ENCODE results near the gene XYLT1.

XYLT1 gene

GRCh38 chr16:17170435-17170834 lies 300.3 kb downstream of the XYLT1 start:
- DNase-seq (ENCODE audit: low spot score) (no peak), ATAC-seq (ENCODE audit: low read depth) (no peak)
- Histone ChIP-seq H3K36me3 (ENCODE audit: low read depth) (no peaks in the 10 kb centered on the region), H3K27me3 (ENCODE audit: insufficient read depth, poor library complexity, severe bottlenecking) (no peaks in the 10 kb centered on the region), H3K9me3 (ENCODE audit: severe bottlenecking) (no peaks in the 10 kb centered on the region), H3K4me3 (ENCODE audit: severe bottlenecking) (no peak overlapping the region), H3K27ac (ENCODE audit: poor library complexity, severe bottlenecking) (no peak overlapping the region), H3K4me1 (ENCODE audit: insufficient read depth, poor library complexity, severe bottlenecking) (peaks cover 17% of the 10 kb centered on the region)
- no peak for TF ChIP-seq CTCF (IDR thresholded peaks at IDR 0.05; ENCODE audit: poor library complexity, severe bottlenecking)

- no peak for ATAC-seq (ENCODE audit: low read depth)
- Histone ChIP-seq H3K9me3 (ENCODE audit: severe bottlenecking) (no peaks in the 10 kb centered on the region), H3K27me3 (ENCODE audit: insufficient read depth, poor library complexity, severe bottlenecking) (no peaks in the 10 kb centered on the region), H3K27ac (ENCODE audit: poor library complexity, severe bottlenecking) (no peak overlapping the region), H3K4me1 (ENCODE audit: insufficient read depth, poor library complexity, severe bottlenecking) (peaks cover 6% of the 10 kb centered on the region), H3K36me3 (ENCODE audit: low read depth) (no peaks in the 10 kb centered on the region), H3K4me3 (ENCODE audit: severe bottlenecking) (no peak overlapping the region)
- no peak for TF ChIP-seq CTCF (IDR thresholded peaks at IDR 0.05; ENCODE audit: poor library complexity, severe bottlenecking)
- no peak for DNase-seq (ENCODE audit: low spot score)
Observed at GRCh38 chr16:17168181-17168580, 302.6 kb downstream of the XYLT1 start.

- Histone ChIP-seq H3K27ac (ENCODE audit: poor library complexity, severe bottlenecking) (no peak overlapping the region), H3K36me3 (ENCODE audit: low read depth) (no peaks in the 10 kb centered on the region), H3K27me3 (ENCODE audit: insufficient read depth, poor library complexity, severe bottlenecking) (no peaks in the 10 kb centered on the region), H3K4me1 (ENCODE audit: insufficient read depth, poor library complexity, severe bottlenecking) (no peaks in the 10 kb centered on the region), H3K4me3 (ENCODE audit: severe bottlenecking) (no peak overlapping the region), H3K9me3 (ENCODE audit: severe bottlenecking) (no peaks in the 10 kb centered on the region)
- TF ChIP-seq CTCF (IDR thresholded peaks at IDR 0.05; ENCODE audit: poor library complexity, severe bottlenecking) = no peak
- ATAC-seq (ENCODE audit: low read depth) (no peak), DNase-seq (ENCODE audit: low spot score) (no peak)
Observed at GRCh38 chr16:17166095-17166494, 304.7 kb downstream of the XYLT1 start.

GRCh38 chr16:17162560-17162959 lies 308.2 kb downstream of the XYLT1 start:
- no peak for DNase-seq (ENCODE audit: low spot score)
- H3K9me3 ChIP-seq (ENCODE audit: severe bottlenecking) = no peaks in the 10 kb centered on the region
- no peak overlapping the region for H3K27ac ChIP-seq (ENCODE audit: poor library complexity, severe bottlenecking)
- no peaks in the 10 kb centered on the region for H3K36me3 ChIP-seq (ENCODE audit: low read depth)
- H3K4me3 ChIP-seq (ENCODE audit: severe bottlenecking) = no peak overlapping the region
- no peak for TF ChIP-seq CTCF (IDR thresholded peaks at IDR 0.05; ENCODE audit: poor library complexity, severe bottlenecking)
- no peaks in the 10 kb centered on the region for H3K27me3 ChIP-seq (ENCODE audit: insufficient read depth, poor library complexity, severe bottlenecking)
- no peak for ATAC-seq (ENCODE audit: low read depth)
- no peaks in the 10 kb centered on the region for H3K4me1 ChIP-seq (ENCODE audit: insufficient read depth, poor library complexity, severe bottlenecking)

DNA sequence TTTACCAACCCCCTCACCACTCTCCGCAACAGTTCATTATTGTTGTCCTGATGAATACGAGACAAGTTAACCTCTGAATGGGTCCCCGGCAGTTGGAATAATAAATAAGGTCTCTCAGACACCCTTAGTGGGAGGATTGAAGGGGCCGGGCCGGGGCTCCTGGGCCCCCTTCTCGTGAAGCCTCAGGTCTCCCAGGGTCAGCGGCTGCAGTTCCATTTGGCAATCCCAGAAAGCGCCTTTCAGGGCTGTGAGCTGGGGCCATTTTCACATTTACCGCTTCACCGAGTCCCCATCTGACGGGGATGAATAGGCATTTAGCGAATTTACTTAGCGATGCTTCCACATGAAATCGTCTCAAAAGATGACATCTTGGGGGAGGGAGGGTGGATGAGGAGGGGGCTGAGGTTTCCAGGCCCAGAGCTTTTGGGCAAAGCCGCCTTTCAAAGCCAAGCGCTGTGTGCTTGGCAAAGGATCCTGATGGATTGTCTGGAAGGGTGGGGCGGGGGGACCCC lies 309.8 kb downstream of the XYLT1 start:
- no peak for DNase-seq (ENCODE audit: low spot score)
- H3K27ac ChIP-seq (ENCODE audit: poor library complexity, severe bottlenecking) = no peak overlapping the region
- ATAC-seq (ENCODE audit: low read depth) = no peak
- H3K36me3 ChIP-seq (ENCODE audit: low read depth) = no peaks in the 10 kb centered on the region
- no peak for TF ChIP-seq CTCF (IDR thresholded peaks at IDR 0.05; ENCODE audit: poor library complexity, severe bottlenecking)
- H3K4me3 ChIP-seq (ENCODE audit: severe bottlenecking) = no peak overlapping the region
- no peaks in the 10 kb centered on the region for H3K9me3 ChIP-seq (ENCODE audit: severe bottlenecking)
- H3K27me3 ChIP-seq (ENCODE audit: insufficient read depth, poor library complexity, severe bottlenecking) = no peaks in the 10 kb centered on the region
- no peaks in the 10 kb centered on the region for H3K4me1 ChIP-seq (ENCODE audit: insufficient read depth, poor library complexity, severe bottlenecking)
